Measurements from ENCODE around the gene RBM20. TPM values are rescaled to one million over a fixed set of nuclear protein-coding genes. Genes with fewer than 3 reads are reported as not detected.

The RBM20 gene
- total RNA-seq, 1 experiment from 2014 or later, result 0.17 TPM

DNA sequence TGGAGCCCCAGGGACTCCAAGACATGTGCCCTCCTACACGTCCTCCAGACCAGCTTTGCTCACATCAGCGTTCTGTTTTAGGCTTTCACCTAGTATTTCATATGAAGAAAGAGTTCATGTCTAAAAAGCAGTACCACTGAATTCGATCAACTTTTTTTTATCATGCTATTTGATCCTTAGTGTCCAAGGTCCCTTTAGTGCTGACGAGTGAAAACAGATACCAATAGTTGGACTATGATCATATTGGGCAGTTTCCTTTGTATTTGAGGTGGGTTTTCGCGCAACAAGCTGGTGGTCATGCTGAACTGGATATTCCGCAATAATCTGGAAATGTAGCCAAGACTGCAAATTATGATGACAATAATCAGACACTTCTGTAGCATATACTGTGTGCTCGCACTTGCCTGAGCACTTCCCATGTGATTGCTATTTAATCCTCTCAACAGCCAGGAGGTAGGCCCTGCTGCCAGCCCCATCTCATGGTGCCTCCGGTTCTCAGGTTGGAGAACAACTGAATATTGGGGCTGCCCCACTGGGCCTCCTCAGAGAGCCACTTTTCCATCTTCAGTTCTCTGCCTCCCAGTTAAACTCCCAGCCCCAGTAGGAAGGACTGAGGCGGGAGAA, 65.9 kb downstream of the RBM20 start:
- no peak overlapping the region for H3K4me3 Mint-ChIP-seq
- Histone ChIP-seq H3K79me1 (ENCODE audit: insufficient read depth, low read depth, low read length, poor library complexity, severe bottlenecking) (no peaks in the 10 kb centered on the region), H4K20me1 (ENCODE audit: control insufficient read depth, insufficient read depth, insufficient read length) (no peaks in the 10 kb centered on the region), H3K56ac (ENCODE audit: insufficient read length, low read depth, low read length) (no peak overlapping the region), H2BK15ac (ENCODE audit: low read depth, low read length) (no peak overlapping the region), H3K9me3 (ENCODE audit: control insufficient read depth, low read depth, low read length) (no peaks in the 10 kb centered on the region), H4K8ac (replicated peaks; ENCODE audit: insufficient read length, low read depth, low read length) (no peak overlapping the region), H3K18ac (ENCODE audit: insufficient read length, low read depth, low read length) (no peak overlapping the region), H3K14ac (ENCODE audit: insufficient read depth, low read length) (no peak overlapping the region), H4K5ac (ENCODE audit: insufficient read length, low read depth, low read length) (no peak overlapping the region), H3K4me1 (ENCODE audit: insufficient read depth, low read length) (peaks cover 8% of the 10 kb centered on the region; the same call in 1 of the 2 replicates), H3K23me2 (ENCODE audit: insufficient read length, low read depth, low read length, poor library complexity, severe bottlenecking) (no peaks in the 10 kb centered on the region), H3K4me2 (ENCODE audit: insufficient read depth, insufficient read length, low read length) (no peak overlapping the region), H2BK5ac (ENCODE audit: insufficient read length, low read length) (no peak overlapping the region), H2BK12ac (ENCODE audit: insufficient read length, low read depth, low read length) (no peak overlapping the region), H3K4ac (ENCODE audit: low read depth, low read length) (no peak overlapping the region), H4K91ac (ENCODE audit: insufficient read length, low read depth, low read length) (no peak overlapping the region), H3T11ph (ENCODE audit: low read length) (no peak overlapping the region), H3K9ac (ENCODE audit: extremely low read depth, insufficient read length, low read length) (no peak overlapping the region), H3K27ac (ENCODE audit: insufficient read length, low read depth, low read length) (no peak overlapping the region), H3K23ac (ENCODE audit: insufficient read length, low read depth, low read length) (no peak overlapping the region), H2BK120ac (ENCODE audit: low read depth, low read length, poor library complexity, severe bottlenecking) (no peak overlapping the region), H2BK20ac (ENCODE audit: low read depth, low read length, poor library complexity, severe bottlenecking) (no peak overlapping the region), H2AK5ac (ENCODE audit: insufficient read length, low read length) (no peak overlapping the region), H3K79me2 (ENCODE audit: insufficient read depth, low read length) (no peaks in the 10 kb centered on the region), H2AFZ (ENCODE audit: low read length) (no peak overlapping the region), H3K27me3 (ENCODE audit: insufficient read depth, low read length) (no peaks in the 10 kb centered on the region)
- no peaks in the 10 kb centered on the region for H3K9me3 Mint-ChIP-seq
- H3K4me1 Mint-ChIP-seq, result peaks cover 16 to 17% of the 10 kb centered on the region in 2 experiments
- no peaks in the 10 kb centered on the region for H3K27me3 Mint-ChIP-seq (ENCODE audit: low read depth)
- no peak for DNase-seq
- no peak overlapping the region for H3K27ac Mint-ChIP-seq
- no peaks in the 10 kb centered on the region for H3K36me3 Mint-ChIP-seq (ENCODE audit: insufficient read depth in 1 of 3, low read depth in 3 of 3)
- no CpG with 5 or more reads among the region's 10 CpGs for WGBS (ENCODE audit: extremely low coverage, insufficient read length, low lambda C conversion rate)
- TF ChIP-seq CTCF (conservative IDR thresholded peaks at IDR 0.05), result no peak
